ENCODE data around the gene NAP1L1.

The NAP1L1 gene

DNA sequence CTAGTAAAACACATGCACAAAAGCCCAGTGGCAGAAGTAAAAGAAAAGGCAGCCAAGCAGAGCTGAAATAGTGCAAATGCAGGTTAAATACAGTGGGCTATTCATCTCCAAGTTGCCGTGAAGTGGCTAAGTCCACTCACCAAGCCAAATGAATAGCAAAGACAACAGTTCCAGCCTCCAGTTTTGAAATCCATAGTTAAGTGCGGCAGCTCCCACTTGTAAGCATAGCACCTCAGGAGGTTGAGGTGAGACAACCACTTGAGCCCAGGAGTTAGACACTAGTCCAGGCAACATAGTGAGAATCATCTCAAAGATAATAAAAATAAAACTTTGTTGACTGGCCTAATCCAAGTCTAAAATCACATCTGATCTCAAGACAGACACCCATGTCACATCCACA, 43.1 kb downstream of the NAP1L1 start:
- Mint-ChIP-seq H3K27me3 (ENCODE audit: low read depth) (no peaks in the 10 kb centered on the region), H3K4me1 (ENCODE audit: low read depth) (peaks cover 9% of the 10 kb centered on the region), H3K9me3 (no peaks in the 10 kb centered on the region), H3K4me3 (no peak overlapping the region), H3K27ac (no peak overlapping the region), H3K36me3 (ENCODE audit: low read depth) (peaks cover 9% of the 10 kb centered on the region)
- DNase-seq (ENCODE audit: low spot score), result no peak

DNA sequence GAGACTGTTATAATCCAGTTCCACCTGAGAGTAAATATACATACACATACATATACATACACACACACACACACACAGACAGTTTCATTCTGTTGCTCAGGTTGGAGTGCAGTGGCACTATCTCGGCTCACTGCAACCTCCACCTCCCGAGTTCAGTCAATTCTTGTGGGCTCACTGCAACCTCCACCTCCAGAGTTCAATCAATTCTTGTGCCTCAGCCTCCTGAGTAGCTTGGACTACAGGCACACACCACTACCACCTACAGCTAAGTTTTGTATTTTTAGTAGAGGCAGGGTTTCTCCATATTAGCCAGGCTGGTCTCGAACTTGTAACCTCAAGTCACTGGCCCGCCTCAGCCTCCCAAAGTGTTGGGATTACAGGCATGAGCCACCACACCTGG, 44.0 kb downstream of the NAP1L1 start:
- no peaks in the 10 kb centered on the region for H3K27me3 Mint-ChIP-seq (ENCODE audit: low read depth)
- no peaks in the 10 kb centered on the region for H3K9me3 Mint-ChIP-seq
- no peak overlapping the region for H3K4me3 Mint-ChIP-seq
- H3K36me3 Mint-ChIP-seq (ENCODE audit: low read depth), result peaks cover 7% of the 10 kb centered on the region
- no peak for DNase-seq (ENCODE audit: low spot score)
- H3K27ac Mint-ChIP-seq, result no peak overlapping the region
- H3K4me1 Mint-ChIP-seq (ENCODE audit: low read depth), result peaks cover 14% of the 10 kb centered on the region

DNA sequence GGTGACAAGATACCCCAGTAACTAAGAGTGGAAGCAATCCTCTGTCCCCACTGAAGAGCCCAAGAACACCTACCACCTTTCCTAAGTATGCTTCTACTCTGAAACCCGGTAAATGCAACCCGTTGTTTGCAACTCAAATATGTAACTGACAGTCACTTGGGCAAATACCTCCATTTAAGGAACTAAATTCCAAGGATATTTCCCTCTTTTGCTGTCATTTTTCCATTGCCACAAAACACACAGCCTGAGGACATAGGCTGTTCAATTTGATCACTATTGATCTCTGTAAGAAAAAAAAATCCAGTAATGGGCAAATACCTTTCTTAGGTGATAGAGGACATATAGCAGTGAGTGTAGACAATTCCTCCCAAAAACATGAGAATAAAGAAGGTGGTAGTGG, 46.3 kb downstream of the NAP1L1 start:
- Mint-ChIP-seq H3K4me1 (ENCODE audit: low read depth) (peaks cover 25% of the 10 kb centered on the region), H3K27ac (no peak overlapping the region), H3K36me3 (ENCODE audit: low read depth) (no peaks in the 10 kb centered on the region), H3K4me3 (no peak overlapping the region), H3K27me3 (ENCODE audit: low read depth) (no peaks in the 10 kb centered on the region), H3K9me3 (no peaks in the 10 kb centered on the region)
- no peak for DNase-seq (ENCODE audit: low spot score)

DNA sequence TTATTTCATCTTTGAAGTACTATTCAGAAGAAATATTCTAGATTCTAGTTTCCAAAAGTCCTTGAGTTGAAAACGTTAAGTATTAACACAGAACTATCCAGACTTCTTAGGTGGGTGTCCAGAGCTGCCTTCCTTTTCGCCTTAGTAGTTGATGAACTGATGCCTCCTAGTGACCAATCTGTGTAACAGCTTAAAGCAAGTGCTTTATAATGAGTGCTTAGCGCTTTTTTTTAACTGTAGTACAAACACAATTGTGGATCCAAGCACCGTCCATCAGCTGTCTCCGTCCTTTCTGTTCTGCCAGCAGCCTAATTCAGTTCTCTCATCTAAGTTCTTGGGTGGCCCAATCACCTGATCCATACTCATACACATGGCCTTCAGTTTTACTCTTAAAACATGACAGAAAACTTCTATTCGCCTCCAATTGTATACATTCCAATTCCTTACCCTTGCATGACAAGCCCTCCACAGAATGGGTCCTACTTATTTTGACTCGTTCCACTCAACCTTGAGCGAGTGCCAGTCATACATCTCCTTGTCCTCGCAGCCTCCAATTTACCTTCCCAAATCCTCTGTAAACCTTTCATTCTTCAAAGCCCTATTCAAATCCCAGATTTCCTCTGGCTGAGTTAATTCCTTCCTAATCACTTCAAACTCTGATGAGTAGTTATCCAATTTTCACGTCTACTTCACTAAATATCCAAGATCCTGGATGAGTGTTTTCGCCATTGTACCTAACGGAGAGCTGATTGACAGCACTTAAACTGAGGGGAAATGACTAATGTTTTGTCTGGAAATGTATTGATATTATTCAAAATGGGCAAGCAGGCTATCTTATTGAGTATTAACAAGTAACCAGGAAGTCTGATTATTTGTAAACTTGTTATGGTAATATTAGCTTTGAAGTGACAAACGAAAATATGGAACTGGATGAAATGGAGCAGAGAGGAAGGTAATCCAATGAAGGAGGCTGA, 47.1 kb downstream of the NAP1L1 start:
- DNase-seq (ENCODE audit: low spot score), result peak; percentile 32

DNA sequence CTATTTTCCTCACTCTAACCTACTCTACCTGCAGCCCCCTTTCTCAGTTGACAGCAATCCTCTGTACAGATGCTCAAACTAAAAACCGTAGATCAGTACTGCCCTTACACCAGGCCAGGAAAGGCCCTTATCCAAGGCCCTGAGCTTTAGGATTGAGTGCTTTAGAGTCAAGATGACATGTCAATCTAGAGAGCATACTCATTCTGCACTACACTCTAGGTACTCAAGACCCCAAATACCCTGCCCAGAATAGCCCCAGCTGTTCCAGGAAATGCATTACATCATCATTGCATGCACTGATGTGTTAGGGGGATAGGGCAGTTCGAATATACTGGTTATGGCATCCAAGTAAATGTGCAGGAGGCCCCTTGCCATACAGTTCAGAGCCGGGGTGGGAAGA, 49.4 kb downstream of the NAP1L1 start:
- DNase-seq (ENCODE audit: low spot score), result no peak
- Mint-ChIP-seq H3K4me1 (ENCODE audit: low read depth) (peaks cover 32% of the 10 kb centered on the region), H3K27me3 (ENCODE audit: low read depth) (peaks cover 3% of the 10 kb centered on the region), H3K4me3 (no peak overlapping the region), H3K9me3 (no peaks in the 10 kb centered on the region), H3K36me3 (ENCODE audit: low read depth) (peaks cover 10% of the 10 kb centered on the region), H3K27ac (no peak overlapping the region)

More for the DNA sequence above, 47.1 kb downstream of the NAP1L1 start:
- H3K27me3 Mint-ChIP-seq (ENCODE audit: low read depth), result no peaks in the 10 kb centered on the region
- peaks cover 4% of the 10 kb centered on the region for H3K36me3 Mint-ChIP-seq (ENCODE audit: low read depth)
- peak overlapping the region; percentile 27 for H3K27ac Mint-ChIP-seq
- no peak overlapping the region for H3K4me3 Mint-ChIP-seq
- H3K4me1 Mint-ChIP-seq (ENCODE audit: low read depth), result peaks cover 31% of the 10 kb centered on the region
- no peaks in the 10 kb centered on the region for H3K9me3 Mint-ChIP-seq

DNA sequence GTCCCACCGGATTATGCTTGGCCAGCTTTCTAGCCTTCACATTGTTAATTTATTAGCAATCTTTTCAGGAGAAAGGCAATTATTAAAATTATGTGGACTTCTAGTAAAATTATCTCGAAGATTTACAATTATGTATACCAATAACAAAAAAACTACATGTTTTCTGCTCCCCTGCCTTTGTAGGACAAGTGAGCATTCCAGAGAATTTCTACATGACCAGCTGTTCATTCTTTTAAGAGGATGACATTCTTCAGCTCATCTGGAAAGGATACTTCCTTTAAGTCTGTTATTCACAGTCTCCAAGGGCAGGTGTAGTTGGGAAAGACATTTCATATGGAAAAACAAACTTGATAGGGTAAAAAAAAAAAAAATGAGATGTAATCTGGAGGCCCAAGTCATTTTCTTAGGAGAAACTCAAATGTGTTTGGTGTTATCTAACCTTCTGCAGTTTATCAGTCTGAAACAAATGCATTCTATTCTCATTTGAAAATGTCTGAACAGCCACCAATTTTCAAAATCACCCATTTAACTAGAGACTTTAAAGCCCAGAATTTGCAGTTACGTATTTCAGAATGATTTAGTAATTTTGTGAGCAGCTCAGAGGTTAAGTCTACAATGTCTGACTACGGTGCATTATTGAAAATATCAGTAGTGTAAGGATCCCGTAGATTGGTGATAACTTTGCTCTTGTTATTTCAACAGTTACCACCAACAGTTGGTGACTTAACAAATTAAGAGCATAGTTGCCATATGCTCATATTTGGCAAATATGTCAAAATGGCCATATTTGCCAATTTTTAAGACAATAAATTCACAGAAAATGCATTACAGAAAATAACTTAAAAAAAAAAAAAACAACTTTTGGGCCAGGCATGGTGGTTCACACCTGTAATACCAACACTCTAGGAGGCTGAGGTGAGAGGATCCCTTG, 51.1 kb downstream of the NAP1L1 start:
- DNase-seq (ENCODE audit: low spot score), result no peak
- peaks cover 3% of the 10 kb centered on the region for H3K27me3 Mint-ChIP-seq (ENCODE audit: low read depth)
- peak overlapping the region; percentile 97 for H3K27ac Mint-ChIP-seq
- H3K4me3 Mint-ChIP-seq, result peak overlapping the region; percentile 98
- peaks cover 25% of the 10 kb centered on the region for H3K36me3 Mint-ChIP-seq (ENCODE audit: low read depth)
- H3K4me1 Mint-ChIP-seq (ENCODE audit: low read depth), result peaks cover 44% of the 10 kb centered on the region
- no peaks in the 10 kb centered on the region for H3K9me3 Mint-ChIP-seq

DNA sequence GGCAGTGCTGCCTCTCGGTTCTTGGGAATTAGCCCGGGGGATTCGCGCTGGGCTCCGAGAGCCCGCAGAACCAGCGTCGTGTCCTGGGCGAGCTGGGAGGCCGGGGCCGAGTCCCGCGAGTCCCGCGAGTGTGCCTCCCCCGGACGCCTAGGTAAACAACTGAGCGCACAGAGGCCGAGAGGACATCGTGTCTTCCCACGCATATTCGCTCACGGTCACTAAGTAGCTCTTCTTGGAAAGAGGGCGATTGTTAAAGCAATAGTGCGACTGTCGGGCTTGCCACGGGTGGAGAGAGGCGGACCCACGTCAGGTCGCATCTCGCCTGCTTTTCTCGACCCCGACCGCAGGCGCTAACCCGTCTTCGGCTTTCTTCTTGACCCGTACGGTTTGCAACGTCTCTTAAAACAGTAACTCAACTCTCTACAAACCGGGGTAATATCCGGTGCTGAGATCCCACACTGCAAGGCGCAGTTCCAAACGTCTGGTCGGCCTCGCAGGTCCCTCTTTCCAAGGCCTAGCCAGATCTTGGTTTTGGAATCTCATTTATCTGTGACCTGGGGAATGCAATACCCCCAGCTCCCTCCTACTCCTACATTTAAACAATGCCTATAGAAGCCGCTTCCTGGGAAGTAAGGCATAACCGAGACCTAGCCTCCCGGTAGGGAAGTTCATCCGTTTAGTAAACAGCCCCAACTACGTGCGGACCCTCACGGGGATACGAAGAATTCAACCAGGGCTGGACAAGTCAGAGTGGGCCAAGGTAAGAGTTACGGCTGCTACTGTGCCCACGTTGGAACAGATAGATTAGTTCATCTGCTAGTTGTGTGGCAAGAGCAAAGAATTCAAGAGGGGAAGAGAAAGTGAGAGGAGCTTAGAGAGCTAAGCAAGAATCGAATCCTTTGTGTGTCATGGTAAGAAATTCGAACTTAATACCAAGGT, 52.2 kb downstream of the NAP1L1 start:
- H3K9me3 Mint-ChIP-seq, result no peaks in the 10 kb centered on the region
- peak; percentile 72 for DNase-seq (ENCODE audit: low spot score)
- H3K4me3 Mint-ChIP-seq, result peak overlapping the region; percentile 98
- H3K27me3 Mint-ChIP-seq (ENCODE audit: low read depth), result peaks cover 3% of the 10 kb centered on the region
- peak overlapping the region; percentile 97 for H3K27ac Mint-ChIP-seq
- H3K36me3 Mint-ChIP-seq (ENCODE audit: low read depth), result peaks cover 29% of the 10 kb centered on the region
- H3K4me1 Mint-ChIP-seq (ENCODE audit: low read depth), result peaks cover 42% of the 10 kb centered on the region

DNA sequence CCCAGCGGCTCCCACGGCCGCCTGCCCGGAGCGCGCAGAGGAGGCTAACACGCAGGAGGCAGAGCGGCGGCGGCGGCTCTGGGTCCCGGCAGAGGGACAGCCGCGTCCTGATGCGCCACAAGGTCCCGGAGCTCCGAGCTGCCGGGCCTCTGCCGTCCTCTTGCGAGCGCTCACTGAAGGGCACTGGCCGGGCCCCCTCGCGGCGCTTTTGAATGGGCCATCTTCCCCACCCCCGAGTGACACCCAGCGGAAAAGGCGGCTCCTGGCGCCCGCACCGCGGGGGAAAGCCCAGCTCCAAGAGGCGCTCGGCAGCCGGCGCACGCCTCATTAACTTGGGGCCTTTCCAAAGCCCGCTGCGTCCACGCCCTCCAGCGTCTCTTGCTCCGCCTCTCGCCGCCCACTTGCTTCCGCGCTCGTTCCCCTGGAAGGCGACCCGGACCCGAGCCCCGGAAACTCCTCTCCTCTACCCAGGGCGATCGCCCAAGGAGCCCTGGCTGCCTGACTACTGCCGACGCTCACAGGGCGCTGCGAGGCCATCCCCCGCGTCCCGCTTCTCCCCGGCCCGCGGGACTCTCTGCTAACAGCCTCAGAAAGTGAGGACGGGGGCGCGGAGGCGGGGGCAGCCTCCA, 53.0 kb downstream of the NAP1L1 start, which contains the start of gene PHLDA1:
Gene PHLDA1 (minus strand): TSS at position 363 of the 629 bp plus-strand sequence.
- Mint-ChIP-seq H3K36me3 (ENCODE audit: low read depth) (peaks cover 37% of the 10 kb centered on the region), H3K27ac (peak within 1 kb of the TSS; percentile 97), H3K4me1 (ENCODE audit: low read depth) (peaks cover 48% of the 10 kb centered on the region), H3K4me3 (peak within 1 kb of the TSS; percentile 98), H3K27me3 (ENCODE audit: low read depth) (peaks cover 3% of the 10 kb centered on the region), H3K9me3 (no peaks in the 10 kb centered on the region)
- DNase-seq (ENCODE audit: low spot score), result peak; percentile 99

DNA sequence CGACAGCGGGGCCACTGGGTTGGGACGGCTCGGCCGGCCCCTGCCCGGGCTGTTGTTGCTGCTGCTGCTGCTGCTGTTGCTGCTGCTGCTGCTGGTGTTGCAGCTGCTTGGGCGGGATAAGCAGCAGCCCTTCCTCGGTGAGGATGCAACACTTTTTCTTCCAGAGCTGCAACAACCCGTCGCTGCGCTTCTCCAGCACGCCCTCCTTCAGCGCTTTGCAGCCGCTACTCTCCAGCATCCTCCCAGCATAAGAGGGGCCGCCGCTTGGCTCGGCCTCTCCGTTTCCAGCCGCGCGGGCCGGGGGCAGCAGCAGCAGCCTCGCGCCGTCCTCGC, 53.4 kb downstream of the NAP1L1 start:
- Mint-ChIP-seq H3K9me3 (no peaks in the 10 kb centered on the region), H3K4me3 (peak overlapping the region; percentile 98), H3K27me3 (ENCODE audit: low read depth) (peaks cover 3% of the 10 kb centered on the region), H3K27ac (peak overlapping the region; percentile 97), H3K36me3 (ENCODE audit: low read depth) (peaks cover 38% of the 10 kb centered on the region), H3K4me1 (ENCODE audit: low read depth) (peaks cover 50% of the 10 kb centered on the region)
- DNase-seq (ENCODE audit: low spot score), result no peak

DNA sequence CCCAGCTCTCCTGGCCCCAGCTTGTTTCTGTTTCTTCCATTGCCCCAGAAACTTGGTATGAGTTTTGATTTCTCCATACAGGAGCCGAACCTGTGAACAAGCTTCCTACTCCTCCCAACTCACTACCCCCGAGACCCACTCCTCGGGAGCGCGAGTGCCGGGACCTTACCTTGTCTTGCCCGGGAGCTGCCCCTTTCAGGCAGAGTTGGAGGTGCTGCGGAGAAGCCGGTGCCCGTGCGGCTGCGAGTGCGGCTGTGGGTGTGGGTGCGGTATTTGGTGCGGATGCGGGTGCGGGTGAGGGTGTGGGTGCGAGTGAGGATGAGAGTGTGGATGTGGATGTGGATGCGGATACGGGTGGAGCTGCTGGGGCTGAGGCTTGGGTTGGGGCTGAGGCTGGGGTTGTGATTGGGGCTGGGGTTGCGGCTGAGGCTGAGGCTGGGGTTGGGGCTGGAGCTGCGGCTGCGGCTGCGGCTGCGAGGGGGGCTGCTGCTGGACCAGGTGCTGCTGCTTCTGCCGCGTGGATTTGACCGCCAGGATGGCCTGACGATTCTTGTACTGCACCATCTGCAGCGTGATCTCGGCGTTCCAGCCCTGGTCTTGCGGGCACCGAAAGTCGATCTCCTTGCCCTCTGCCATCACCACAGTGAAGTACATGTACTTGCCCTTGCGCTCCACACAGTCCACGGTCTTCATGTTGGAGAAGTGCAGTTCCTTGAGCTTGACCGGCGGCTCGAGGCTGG, 54.0 kb downstream of the NAP1L1 start:
- DNase-seq (ENCODE audit: low spot score), result peak; percentile 54
- Mint-ChIP-seq H3K4me1 (ENCODE audit: low read depth) (peaks cover 50% of the 10 kb centered on the region), H3K9me3 (no peaks in the 10 kb centered on the region), H3K27me3 (ENCODE audit: low read depth) (peaks cover 3% of the 10 kb centered on the region), H3K36me3 (ENCODE audit: low read depth) (peaks cover 42% of the 10 kb centered on the region), H3K27ac (peak overlapping the region; percentile 97), H3K4me3 (peak overlapping the region; percentile 98)

DNA sequence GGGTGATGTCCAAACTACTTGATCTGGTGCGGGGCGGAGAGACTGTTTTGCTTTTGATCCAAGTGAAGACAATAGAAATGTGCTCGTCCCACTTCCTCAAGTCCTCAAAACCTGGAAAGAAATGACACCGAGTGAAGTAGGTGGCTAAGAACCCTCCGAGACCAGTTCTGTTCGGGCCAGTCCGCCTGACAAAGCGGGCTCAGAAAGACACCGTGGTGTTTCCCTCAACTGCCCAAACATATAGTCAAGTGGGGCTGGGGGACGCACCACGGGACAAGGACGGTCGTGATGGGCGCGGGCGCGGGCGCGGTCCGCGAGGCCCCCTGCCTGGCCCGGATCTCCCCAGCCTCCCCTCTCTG, 54.5 kb downstream of the NAP1L1 start:
- peaks cover 50% of the 10 kb centered on the region for H3K4me1 Mint-ChIP-seq (ENCODE audit: low read depth)
- H3K9me3 Mint-ChIP-seq, result no peaks in the 10 kb centered on the region
- H3K27me3 Mint-ChIP-seq (ENCODE audit: low read depth), result peaks cover 3% of the 10 kb centered on the region
- H3K4me3 Mint-ChIP-seq, result peak overlapping the region; percentile 98
- H3K36me3 Mint-ChIP-seq (ENCODE audit: low read depth), result peaks cover 44% of the 10 kb centered on the region
- peak; percentile 40 for DNase-seq (ENCODE audit: low spot score)
- H3K27ac Mint-ChIP-seq, result peak overlapping the region; percentile 97

DNA sequence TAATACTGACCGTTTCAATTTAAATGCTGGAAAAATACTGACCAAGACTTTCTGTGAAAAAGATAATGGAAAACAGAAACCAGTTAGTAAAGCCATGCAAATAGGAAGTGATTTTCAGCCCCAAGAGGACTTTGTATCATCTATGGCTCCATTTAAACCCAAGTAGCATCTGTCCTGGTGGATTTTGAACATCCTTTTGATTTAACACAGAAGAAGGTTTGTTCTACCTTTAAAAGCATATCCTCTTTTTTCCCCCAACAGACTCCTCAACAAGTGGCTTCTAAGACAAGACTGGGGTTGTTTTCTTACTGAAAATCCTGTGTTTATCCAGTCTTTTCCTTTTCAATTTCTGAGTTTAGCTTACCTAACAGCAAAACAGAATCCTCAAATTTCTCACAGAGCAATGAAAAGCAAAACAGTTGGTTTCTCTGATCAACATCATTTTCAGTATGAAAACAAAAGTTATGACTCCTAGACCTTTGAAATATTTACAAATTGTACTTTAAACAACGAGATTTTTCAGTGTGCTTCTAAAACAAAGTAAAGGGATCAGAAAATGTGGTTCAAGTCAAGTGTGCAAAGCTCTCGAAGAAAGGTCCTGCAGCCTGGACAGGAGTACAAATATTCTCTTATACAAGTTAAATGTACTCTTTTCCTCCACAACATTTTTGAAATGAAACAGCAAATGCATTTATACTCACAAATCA, 55.8 kb downstream of the NAP1L1 start:
- H3K27me3 Mint-ChIP-seq (ENCODE audit: low read depth), result peaks cover 3% of the 10 kb centered on the region
- no peaks in the 10 kb centered on the region for H3K9me3 Mint-ChIP-seq
- H3K36me3 Mint-ChIP-seq (ENCODE audit: low read depth), result peaks cover 44% of the 10 kb centered on the region
- no peak for DNase-seq (ENCODE audit: low spot score)
- peak overlapping the region; percentile 76 for H3K27ac Mint-ChIP-seq
- peaks cover 56% of the 10 kb centered on the region for H3K4me1 Mint-ChIP-seq (ENCODE audit: low read depth)
- peak overlapping the region; percentile 98 for H3K4me3 Mint-ChIP-seq

All from T-helper 2 cell treated with Interferon-gamma antibody and Interleukin-4, amounts not matched to agents 5 μg/mL and 100 μg/mL, for 36 hours (primary cell).